ENCODE measurements around the gene FOXL2NB. TPM values are rescaled to one million over a fixed set of nuclear protein-coding genes. Genes with fewer than 3 reads are reported as not detected.

FOXL2NB gene
- total RNA-seq, 4 donors from 2014 or later = not detected

- H3K4me1 ChIP-seq = no peaks in the 10 kb centered on the region
- intact Hi-C loops (cut with DNase I) = no loop called here
- 47 to 54% methylated on average over 4 of the region's 4 CpGs for WGBS, 2 donors
- no peak overlapping the region for H3K27ac ChIP-seq
- H3K27me3 ChIP-seq = no peaks in the 10 kb centered on the region
- no peak for DNase-seq
- no peaks in the 10 kb centered on the region for H3K36me3 ChIP-seq
- TF ChIP-seq POLR2A (IDR thresholded peaks at IDR 0.05) = no peak
- no peak for TF ChIP-seq CTCF (IDR thresholded peaks at IDR 0.05)
- no peaks in the 10 kb centered on the region for H3K9me3 ChIP-seq
- no peak overlapping the region for H3K4me3 ChIP-seq (replicated peaks in 1 of 3)
Observed at GRCh38 chr3:138985932-138986331, 38.9 kb downstream of the FOXL2NB start.

- Histone ChIP-seq H3K9me3 (no peaks in the 10 kb centered on the region), H3K27ac (no peak overlapping the region), H3K4me1 (no peaks in the 10 kb centered on the region), H3K27me3 (no peaks in the 10 kb centered on the region), H3K4me3 (replicated peaks in 1 of 3) (no peak overlapping the region), H3K36me3 (no peaks in the 10 kb centered on the region)
- no peak for DNase-seq
- 97 to 100% methylated on average over 2 of the region's 2 CpGs for WGBS, 2 donors
- intact Hi-C loops (cut with DNase I) = no loop called here
- TF ChIP-seq CTCF (IDR thresholded peaks at IDR 0.05) = no peak
- TF ChIP-seq POLR2A (IDR thresholded peaks at IDR 0.05) = no peak
Observed at GRCh38 chr3:138987181-138987580, 40.2 kb downstream of the FOXL2NB start.

- no peak overlapping the region for H3K4me3 ChIP-seq (replicated peaks in 1 of 3)
- H3K27ac ChIP-seq = no peak overlapping the region
- no peaks in the 10 kb centered on the region for H3K4me1 ChIP-seq
- TF ChIP-seq POLR2A (IDR thresholded peaks at IDR 0.05) = no peak
- TF ChIP-seq CTCF (IDR thresholded peaks at IDR 0.05) = no peak
- no peaks in the 10 kb centered on the region for H3K9me3 ChIP-seq
- 74 to 85% methylated on average over 1 of the region's 1 CpG for WGBS, 2 donors
- H3K27me3 ChIP-seq = no peaks in the 10 kb centered on the region
- no peaks in the 10 kb centered on the region for H3K36me3 ChIP-seq
- intact Hi-C loops (cut with DNase I) = no loop called here
- no peak for DNase-seq
Observed at GRCh38 chr3:138995706-138996105, 48.7 kb downstream of the FOXL2NB start.

Other genes with a start within 250 kb of the FOXL2NB start
- 10 to 100 TPM; 60.2 to 90.0 (median 78.5) TPM for gene PIK3CB, start 112.3 kb upstream of the FOXL2NB start, total RNA-seq
- not detected for gene FOXL2, start 80 bp upstream of the FOXL2NB start, total RNA-seq
- not detected for gene PRR23A, start 59.1 kb downstream of the FOXL2NB start, total RNA-seq
- not detected for gene PRR23B, start 73.7 kb downstream of the FOXL2NB start, total RNA-seq
- gene PRR23C, start 97.7 kb downstream of the FOXL2NB start, total RNA-seq = not detected